Activated CD4-positive, alpha-beta T cell treated with anti-CD3 and anti-CD28 coated beads for 4 hours (primary cell): ENCODE measurements around the gene MAPK12.
"Not testable (repeated sequence)": the region's sequence is repeated elsewhere in the genome, so short reads cannot be mapped to it uniquely, and the experiment has no call there.

Source experiments
- DNase-seq, 2 donors: peaks; one replicate each; pipeline ENCODE4 v3.0.0-alpha.2; 2020

Gene MAPK12

DNA sequence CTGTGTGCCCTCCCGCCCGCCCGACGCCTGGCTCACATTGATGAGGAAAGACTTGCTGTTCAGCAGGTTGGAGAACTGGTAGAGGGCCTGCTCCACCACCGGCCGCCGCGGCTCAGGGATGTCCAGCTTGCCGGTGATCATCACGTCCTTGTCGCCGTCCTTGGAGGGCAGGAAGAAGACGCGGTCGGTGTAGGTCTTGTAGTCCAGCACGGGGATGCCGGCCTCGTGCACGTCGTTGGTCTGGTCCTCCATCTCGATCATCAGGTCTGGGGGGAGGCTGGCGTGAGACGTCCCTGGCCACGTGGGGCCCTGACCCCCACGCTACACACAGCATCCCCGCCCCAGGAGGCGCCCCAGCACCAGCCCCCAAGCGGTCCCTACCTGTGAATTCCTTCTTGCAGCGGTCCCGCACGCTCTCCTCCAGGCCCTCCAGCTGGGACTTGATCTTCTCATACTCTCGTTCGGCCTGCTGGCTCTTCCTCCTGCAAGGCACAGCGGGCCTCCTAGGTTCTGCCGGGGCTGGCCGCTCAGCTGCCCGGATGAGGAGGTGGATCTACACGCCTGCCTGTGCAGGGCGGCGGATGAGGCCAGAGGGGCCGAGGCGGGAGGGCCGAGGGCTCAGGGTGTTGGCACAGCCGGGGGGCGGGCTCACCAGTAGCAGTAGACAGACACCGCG lies 19.4 kb upstream of the MAPK12 start:
- no peak for DNase-seq

DNA sequence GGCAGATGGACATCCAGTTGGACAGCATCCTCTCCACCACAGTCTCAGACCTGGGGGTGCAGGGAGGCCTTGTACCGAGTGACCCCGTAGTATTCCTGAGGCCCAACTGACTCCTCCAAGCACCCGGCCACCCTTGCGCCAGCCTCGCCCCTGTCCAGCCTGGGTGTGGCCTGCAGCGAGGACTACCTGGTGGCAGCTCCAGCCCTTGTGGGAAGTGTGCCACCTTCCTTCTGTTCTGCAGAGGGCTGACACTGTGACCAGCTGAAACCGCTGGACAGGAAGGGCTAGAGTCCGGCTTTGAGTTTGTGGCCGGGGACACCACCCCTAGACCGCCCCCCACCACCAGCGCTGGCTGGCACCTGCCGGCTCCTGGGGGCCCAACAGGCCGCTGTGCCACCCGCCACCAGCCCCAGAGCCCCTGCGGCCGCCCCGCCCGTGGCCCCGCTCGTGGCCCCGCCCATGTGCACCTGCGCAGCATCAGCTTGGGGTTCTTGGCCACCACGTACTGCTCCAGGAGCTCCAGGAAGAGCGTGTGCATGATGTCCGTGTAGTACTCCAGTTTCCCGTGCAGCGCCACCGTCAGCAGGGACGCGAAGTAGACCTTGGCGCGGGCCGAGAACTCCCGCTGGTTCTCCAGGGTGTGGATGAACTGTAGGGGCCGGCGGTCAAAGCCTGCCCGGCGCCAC lies 18.7 kb upstream of the MAPK12 start:
- no peak for DNase-seq

DNA sequence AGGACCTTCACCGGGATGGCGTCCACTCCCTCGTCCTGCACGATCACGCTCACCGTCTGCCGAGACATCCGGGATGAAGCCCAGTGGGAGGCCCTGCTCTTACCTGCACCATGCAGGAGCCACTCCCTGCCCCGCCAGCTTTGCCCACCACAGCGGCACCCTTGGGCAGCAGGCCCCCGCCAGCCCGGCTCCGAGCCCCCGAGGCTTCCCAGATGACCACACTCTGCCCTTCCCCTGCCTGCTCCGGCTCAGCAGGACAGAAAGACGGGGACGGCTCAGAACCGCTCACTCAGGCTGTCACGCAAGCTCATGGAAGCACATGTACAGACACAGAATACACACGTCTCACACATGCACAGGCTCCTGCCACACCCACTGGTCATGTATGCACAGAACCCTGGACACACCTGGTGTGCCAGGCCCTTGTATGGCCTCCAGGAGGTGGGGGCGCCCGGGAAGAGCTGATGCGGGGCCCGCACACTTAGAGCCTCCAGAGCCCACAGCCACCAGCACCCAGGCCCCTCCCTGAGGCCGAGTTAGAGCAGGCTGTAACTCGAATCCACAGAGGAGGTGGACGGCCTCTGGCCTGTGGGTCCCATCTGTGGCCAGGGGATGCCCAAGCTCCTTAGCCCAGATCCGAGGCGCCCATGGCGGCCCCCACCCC lies 17.6 kb upstream of the MAPK12 start:
- DNase-seq: no peak

DNA sequence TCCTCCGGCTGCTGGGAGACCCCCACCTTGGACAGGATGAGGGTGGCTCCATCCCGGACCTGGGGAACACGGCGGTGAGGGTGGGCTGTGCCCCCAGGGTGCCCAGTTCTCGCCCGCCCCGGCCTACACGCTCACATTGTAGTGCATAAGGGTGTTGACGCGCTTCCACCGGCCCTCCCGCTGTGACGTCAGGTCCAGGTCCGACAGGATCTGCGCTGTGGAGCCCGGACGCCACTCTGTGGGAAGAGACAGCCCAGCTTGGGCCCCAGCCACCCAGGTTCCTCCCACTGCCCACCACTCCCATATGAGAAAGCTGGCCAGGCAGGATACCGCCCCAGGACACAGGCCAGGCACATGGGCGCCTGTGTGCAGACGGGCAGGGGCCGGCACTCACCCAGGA lies 17.0 kb upstream of the MAPK12 start:
- no peak for DNase-seq

DNA sequence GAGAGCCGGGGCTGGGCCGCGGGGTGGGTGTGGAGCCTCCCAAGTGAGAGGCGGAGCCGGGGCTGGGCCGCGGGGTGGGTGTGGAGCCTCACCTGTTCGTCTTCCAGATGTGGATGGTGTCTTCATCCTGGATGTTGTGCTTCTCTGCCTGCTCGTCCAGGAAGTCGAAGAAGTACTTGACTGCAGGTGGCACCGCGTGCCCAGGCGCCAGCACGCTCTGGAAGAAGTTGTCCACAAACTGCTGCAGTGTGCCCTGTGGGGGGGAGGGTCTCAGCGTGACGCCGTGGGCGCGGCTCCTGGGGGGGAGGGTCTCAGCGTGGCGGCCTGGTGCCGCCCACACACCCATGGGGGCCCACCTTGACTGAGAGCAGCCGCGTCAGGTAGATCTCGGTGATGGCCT lies 16.3 kb upstream of the MAPK12 start:
- no peak for DNase-seq

DNA sequence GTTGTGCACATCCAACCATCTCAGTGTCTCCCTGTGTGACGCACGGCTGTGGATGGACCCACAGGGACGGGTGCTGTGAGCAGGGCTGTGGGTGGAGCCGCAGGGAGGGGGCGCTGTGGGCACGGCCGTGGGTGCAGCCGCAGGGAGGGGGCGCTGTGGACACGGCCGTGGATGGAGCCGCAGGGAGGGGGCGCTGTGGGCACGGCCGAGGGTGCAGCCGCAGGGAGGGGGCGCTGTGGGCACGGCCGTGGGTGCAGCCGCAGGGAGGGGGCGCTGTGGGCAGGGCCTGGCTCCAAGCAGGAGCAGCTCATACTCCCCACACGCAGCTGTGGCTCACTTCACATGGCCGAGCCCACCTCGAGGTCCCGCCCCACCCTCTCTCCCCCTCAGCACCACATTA lies 14.7 kb upstream of the MAPK12 start:
- DNase-seq: no peak

DNA sequence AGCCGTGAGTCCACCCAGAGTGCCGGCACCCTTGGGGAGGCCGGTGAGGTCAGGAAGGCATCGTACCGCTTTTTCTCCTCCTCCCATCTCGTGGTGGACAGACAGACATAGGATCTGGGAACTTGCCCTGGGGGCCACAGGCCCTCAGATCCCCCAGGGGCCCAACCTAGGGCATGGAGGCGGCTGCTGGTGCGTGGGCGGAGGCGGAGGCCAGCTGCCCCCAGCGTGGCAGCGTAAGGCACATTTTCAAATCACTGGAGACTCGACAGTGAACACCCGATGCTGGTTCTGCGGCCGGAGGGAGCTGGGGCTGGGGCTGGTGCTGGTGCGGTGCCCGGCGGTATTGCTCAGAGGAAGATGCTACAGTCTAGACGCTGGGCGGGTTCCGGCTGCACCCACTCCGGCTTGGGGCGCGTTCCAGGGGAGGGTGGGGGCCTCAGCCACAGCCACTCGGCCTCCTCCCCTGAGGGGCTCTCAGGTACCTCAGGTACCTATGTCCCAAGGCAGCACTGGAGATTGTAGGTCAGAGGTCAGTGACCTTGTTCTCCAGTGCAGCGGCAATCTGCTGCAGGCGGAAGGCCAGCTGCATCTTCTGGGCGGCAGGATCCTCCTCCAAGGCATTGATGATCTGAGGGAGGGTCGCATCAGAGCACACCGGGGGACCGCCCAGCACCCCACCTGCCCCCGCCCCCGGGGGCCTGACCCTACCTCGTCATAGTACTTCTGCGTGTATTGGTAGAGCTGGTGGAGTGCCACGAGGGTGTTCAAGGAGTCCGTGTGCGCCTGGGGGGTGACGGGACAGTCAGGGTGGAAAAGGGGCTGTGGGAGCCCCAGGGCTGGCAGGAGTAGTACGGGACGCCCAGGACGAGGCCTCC lies 13.9 kb upstream of the MAPK12 start:
- no peak for DNase-seq

DNA sequence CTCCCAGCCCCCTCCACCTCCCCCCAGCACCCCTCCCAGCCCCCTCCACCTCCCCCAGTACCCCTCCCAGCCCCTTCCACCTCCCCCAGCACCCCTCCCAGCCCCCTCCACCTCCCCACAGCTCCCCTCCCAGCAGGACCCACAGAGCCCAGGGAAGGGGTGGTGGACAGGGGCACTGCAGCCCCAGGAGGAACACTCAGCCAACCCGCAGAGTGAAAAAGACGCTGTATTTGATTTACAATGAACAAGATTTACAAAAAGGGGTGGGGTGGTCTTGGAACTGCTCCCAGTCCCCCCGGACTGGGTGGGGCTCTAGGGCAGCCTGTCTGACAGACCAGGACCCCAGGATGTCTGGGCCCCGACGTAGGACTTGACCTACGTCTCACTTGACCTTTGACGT lies 13.3 kb upstream of the MAPK12 start:
- no peak for DNase-seq

DNA sequence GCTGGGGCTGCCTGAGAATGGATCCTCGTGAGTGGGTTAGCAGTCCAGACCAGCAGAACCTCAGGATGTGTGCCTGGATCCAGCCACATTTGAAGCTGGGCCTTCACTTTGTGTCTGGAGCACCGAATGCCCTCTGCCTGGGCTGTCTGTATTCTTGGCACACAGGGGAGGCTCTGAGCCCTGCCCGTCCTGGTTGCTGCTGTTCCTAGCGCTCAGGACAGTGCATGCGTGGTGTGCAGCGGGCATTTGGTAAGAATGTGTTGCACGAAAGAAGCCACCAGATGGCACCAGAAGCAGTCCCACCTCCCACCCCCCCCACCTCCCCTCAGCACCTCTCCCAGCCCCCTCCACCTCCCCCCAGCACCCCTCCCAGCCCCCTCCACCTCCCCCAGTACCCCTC lies 12.8 kb upstream of the MAPK12 start:
- peak; percentile 30 to 35 for DNase-seq

DNA sequence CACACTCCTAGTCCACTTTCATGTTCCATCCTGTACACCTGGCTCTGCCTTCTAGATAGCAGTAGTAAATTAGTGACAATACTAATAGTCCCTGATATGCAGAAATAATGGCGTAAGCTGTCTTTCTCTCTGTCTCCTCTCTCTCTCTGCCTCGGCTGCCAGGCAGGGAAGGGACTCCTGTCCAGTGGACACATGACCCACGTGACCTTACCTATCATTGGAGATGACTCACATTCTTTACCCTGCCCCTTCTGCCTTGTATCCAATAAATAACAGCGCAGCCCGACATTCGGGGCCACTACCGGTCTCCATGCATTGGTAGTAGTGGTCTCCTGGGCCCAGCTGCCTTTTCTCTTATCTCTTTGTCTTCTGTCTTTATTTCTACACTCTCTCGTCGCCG lies 12.3 kb upstream of the MAPK12 start:
- DNase-seq: not testable (repeated sequence)

DNA sequence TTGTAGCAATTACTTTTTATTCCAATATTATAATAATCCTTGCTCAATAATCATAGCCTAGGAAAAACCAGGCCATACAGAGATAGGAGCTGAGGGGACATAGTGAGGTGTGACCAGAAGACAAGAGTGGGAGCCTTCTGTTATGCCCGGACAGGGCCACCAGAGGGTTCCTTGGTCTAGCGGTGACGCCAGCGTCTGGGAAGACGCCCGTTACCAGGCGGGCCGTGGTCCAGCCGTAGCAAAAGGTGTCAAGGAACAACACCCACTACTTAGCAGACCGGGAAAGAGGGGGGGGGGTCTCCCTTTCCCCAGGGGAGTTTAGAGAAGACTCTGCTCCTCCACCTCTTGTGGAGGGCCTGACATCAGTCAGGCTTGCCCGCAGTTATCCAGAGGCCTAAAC lies 11.9 kb upstream of the MAPK12 start:
- DNase-seq: not testable (repeated sequence)

DNA sequence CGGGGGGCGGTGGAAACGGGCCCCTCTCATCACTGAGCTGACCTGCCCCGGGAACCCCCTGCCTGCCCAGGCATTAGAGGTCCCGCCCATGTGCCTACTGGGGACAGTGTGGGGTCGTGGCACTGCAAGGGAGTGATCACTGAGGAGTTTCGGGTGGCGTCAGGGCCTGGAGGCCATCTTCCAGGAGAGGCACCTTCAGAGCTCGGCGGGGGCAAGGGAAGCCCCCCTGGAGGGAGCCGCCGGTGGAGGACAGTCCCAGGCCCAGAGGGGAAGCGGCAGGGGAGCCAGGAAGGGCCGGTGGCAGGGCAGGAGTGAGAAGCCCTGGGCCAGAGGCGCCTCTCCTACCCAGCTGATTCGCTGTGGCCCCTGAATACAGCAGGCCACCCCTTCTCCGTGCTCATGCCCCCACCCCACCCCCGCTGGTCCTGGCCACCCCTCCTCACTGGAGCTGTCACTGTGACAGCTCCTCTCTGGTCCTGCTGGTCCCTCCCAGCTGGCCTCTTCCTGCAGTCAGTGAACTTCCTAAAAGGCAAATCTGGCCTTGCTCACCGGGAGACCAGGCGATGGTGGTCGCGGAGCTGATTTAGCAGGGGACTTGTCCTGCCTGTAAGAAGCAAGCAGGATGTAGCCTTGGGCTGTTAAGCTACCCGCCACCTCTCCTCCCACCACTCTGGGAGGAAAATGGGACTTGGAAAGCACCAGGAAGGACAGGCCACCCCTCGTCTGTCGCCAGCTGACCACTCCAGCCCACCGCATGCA lies 10.7 kb upstream of the MAPK12 start:
- no peak for DNase-seq

DNA sequence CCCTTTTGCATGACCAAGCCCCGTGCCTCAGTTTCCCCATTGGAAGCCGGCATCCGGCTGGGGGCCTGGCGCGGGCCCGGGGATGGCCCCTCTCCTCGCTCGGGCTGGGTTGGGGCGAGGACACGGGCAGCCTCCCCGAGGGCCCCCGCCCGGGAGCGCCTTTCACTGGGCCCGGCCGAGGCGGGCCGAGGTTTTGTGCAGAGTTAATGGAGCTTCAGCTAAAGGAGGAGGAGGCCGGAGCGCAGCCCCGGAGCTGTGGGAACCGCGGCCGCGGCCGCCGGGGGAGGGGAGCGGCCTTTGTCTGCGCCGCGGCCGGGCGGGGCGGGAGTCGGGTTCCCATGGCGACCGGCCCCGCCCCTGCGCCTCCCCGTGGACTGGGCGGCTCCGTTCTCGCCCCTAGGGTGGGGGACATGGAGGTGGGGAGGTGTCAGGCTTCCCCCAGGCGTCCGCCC lies 10.1 kb upstream of the MAPK12 start:
- peak; percentile 53 to 54 for DNase-seq

DNA sequence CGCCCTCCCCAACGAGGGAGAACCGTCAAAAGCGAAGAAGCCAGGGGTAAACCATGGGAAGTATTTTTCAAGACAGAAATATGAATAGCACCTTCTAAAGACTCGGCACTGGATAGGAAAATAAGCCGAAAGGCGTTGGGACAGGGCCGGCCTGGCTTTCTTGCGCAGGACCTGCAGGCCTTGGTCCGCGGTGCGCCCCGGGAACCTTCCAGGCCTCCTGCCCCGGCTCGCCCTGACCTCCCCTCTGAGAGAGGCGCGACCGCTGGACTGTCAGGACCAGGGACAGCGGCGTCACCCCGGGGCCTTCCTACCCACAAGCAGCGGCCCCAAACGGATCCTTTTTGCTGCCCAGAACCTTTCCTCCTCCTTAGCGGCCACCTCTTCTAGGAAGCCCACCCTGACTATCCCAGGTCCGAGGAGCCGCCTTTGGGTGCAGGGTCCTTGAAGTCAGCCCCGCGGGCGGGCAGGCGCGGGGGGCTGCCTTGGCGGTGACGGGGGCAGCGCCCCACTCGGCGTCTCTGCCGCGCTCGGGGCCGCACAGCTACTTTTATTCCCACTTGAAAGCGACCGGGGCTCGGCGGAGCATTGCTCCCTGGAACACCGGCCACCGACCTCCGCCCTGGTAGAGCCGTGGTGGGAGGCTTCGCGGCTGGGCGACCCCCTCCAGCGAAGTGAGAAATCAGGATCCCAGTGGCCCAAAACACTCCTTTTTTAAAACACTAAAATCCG lies 9.3 kb upstream of the MAPK12 start:
- DNase-seq: peak; percentile 62 to 66

DNA sequence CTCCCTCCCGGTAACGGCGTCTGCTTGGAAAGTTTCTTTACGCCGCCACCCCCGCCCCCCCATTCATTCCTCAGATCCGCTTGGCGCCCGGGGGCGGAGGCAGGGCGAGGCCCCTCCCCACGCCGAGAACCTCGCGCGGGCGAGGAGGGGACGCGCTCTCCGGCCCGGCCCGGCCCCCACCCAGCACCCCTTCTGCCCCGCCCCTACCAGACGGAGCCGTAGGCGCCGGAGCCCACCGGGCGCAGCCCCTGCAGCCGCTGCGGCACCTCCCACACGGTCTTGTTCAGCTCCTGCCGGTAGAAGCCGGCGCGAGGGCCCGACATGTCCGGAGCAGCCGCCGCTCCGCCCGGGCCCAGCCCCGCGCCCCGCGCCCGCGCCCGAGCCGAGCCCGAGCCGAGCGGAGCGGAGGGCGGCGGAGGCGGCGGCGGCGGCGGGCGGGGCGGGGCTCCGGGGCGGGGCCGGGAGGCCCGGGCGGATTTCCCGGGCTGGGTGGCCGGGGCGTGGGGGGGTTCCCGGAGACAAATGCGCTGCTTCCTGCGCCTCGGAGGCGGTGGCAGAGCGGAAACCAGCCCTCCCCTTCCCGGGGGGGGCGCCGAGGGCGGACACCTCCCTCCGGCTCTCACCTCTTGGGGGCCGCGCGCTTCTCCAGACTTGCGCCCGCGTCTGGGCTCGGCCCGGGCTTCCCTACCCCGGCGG lies 8.6 kb upstream of the MAPK12 start, which contains the start of gene MAPK11:
Gene MAPK11 (minus strand): TSS at position 411 of the 696 bp plus-strand sequence. CDS start 88 bp downstream, at position 323.
- DNase-seq: peak; percentile 70 to 78

DNA sequence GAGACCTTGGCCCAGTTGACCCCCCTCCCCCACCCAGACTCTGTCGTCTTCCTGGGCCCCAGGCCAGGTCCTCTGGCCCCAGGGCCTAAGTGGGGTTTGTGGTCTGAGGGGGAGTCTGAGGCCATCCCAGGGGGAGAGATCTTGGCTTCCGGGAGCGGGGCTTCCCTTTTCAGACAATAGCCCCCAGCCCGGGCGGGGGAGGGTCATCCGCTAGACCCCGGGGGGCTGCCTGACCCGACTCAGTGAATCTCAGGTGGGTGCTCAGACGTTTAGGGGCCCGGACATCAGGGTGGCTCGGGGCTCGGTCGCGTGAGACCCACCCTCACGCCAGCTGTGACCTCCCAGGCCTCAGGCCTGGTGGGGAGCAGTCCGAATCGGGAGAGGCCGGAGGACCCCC lies 8.1 kb upstream of the MAPK12 start:
- DNase-seq: no peak

DNA sequence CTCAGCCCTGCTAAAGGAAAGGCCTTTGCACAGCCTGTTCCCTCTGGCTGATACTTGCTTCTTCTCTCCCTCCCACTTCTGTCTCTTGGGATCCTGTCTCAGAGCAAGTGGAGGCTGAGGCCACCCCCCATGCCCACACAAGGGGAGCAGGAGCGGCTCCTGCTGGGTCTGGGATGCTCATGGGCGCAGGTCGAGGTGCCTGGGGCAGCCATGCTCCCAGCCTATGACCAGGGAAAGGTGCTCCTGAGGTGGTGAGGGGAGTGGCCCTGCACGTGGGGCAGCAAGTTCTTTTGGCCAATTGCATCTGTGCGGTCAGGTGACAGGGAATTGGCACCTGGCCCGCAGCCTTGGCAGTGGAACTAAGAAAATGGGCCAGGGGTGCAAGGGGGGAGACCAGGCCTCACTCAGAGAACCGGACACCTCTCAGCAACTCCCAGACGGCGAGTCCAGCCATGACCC lies 7.2 kb upstream of the MAPK12 start:
- no peak for DNase-seq

DNA sequence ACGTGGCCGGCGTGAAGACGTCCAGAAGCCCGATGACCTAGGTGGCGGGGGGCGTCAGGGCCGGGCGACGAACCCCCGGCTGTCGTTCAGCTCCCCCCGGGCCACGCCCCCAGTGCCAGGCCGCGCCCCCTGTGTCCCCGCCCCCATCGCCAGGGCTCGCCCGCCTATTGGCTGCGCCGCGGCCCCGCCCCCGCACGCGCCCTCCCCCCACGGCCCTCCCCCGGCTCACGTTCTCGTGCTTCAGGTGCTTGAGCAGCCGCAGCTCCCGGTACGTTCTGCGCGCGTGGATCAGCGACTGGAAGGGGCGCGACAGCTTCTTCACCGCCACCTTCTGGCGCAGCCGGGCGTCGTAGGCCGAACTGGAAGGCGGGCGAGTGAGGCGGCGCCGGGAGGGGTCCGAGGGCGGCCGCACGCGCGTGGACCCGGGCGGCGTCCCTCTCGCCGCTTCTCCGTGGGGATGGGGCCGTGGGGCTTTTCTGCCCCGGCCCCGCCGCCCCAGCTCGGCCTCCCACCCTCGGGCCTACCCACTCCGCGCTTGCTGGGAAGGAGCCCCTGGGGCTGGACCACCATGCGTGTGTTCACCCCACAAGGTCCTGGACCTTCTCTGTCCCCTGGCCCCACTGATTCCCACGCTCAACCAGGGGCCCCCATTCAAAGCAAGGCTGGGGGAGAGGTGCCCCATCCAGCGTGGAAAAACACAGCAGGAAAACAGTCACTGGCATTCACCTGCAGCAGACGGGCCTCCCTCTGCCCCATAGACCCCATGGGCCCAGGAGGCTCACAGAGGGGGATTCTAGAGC lies 6.3 kb upstream of the MAPK12 start:
- DNase-seq: peak; percentile 48 to 59

DNA sequence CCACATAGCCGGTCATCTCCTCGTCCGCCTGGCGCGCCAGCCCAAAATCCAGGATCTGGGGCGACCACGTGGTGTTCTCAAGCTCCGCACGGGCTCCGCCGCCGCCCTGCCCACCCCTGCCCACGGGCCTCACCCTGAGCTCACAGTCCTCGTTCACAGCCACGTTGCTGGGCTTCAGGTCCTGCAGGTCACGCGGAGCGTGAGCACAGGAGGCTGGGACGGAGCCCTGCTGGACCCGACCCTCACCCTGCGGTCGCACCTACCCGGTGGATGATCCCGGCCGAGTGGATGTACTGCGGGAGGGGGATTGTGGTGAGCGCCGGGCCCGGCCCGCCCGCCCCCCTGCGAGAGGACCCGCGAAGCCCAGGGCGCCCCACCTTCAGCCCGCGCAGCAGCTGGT lies 5.5 kb upstream of the MAPK12 start:
- DNase-seq: no peak
